HepG2 (cell line): ENCODE measurements around the gene ARHGAP21. TPM values are rescaled to one million over a fixed set of nuclear protein-coding genes. Genes with fewer than 3 reads are reported as not detected.
A peak's percentile ranks its signal among the peaks of the same experiment; 100 is the strongest.

Experiments used
- ADNP ChIP-seq: sonication (generic); formaldehyde crosslinking; IDR thresholded peaks from 2 replicates; pipeline ENCODE4 v1.4.0; 2020; ENCODE audit warnings: missing genetic modification reagents
- AHR ChIP-seq: IDR thresholded peaks from 2 replicates; pipeline ENCODE4 v1.6.1; 2018; ENCODE audit warnings: missing genetic modification reagents, missing compliant biosample characterization
- ATF4 ChIP-seq, 2 experiments: fragments of 450-650 bp in 1 of 2; sonication (generic) in 1 of 2; formaldehyde crosslinking; IDR thresholded peaks; 2 replicates each; pipeline versions ENCODE4 v1.5.0 to v1.8.0; 2020 to 2022; ENCODE audit warnings: mild to moderate bottlenecking in 1 of 2, missing genetic modification reagents in 1 of 2
- DNMT1 ChIP-seq: sonication (generic); formaldehyde crosslinking; IDR thresholded peaks from 2 replicates; pipeline ENCODE4 v1.5.1; 2020; ENCODE audit warnings: mild to moderate bottlenecking, missing genetic modification reagents
- FUBP1 ChIP-seq: sonication (generic); formaldehyde crosslinking; IDR thresholded peaks from 2 replicates; pipeline ENCODE4 v1.5.1; 2020; ENCODE audit warnings: missing genetic modification reagents, mild to moderate bottlenecking, borderline replicate concordance
- MATR3 ChIP-seq: sonication (generic); formaldehyde crosslinking; IDR thresholded peaks from 2 replicates; pipeline ENCODE4 v1.4.0; 2020; ENCODE audit warnings: missing genetic modification reagents
- MNT ChIP-seq: fragments of 450-650 bp; IDR thresholded peaks from 2 replicates; pipeline ENCODE4 v1.6.1; 2016
- RARG ChIP-seq: sonication (generic); formaldehyde crosslinking; IDR thresholded peaks from 2 replicates; pipeline ENCODE4 v1.4.0; 2020; ENCODE audit warnings: low read depth, mild to moderate bottlenecking, missing genetic modification reagents
- SIX1 ChIP-seq: sonication (generic); formaldehyde crosslinking; IDR thresholded peaks from 2 replicates; pipeline ENCODE4 v1.4.0; 2020; ENCODE audit warnings: missing genetic modification reagents, borderline replicate concordance
- SYNCRIP ChIP-seq: fragments of 200-400 bp; formaldehyde crosslinking; IDR thresholded peaks from 2 replicates; pipeline ENCODE4 v1.6.1; 2018; ENCODE audit warnings: mild to moderate bottlenecking, low read depth, low read length; ENCODE audit not compliant: insufficient read depth
- TAF1 ChIP-seq: sonication (generic); formaldehyde crosslinking; IDR thresholded peaks from 2 replicates; pipeline ENCODE4 v1.4.0; 2020; ENCODE audit warnings: missing genetic modification reagents
- TFDP2 ChIP-seq: sonication (generic); formaldehyde crosslinking; IDR thresholded peaks from 2 replicates; pipeline ENCODE4 v1.4.0; 2020; ENCODE audit warnings: missing genetic modification reagents
- WIZ ChIP-seq: sonication (generic); formaldehyde crosslinking; IDR thresholded peaks from 2 replicates; pipeline ENCODE4 v1.5.1; 2020; ENCODE audit warnings: mild to moderate bottlenecking, missing genetic modification reagents
- YEATS4 ChIP-seq: sonication (generic); formaldehyde crosslinking; IDR thresholded peaks from 2 replicates; pipeline ENCODE4 v1.4.0; 2020; ENCODE audit warnings: missing genetic modification reagents, borderline replicate concordance
- ZMYM2 ChIP-seq: sonication (generic); formaldehyde crosslinking; IDR thresholded peaks from 2 replicates; pipeline ENCODE4 v1.8.0; 2022; ENCODE audit warnings: mild to moderate bottlenecking, missing genetic modification reagents
- ZNF687 ChIP-seq: sonication (generic); formaldehyde crosslinking; IDR thresholded peaks from 2 replicates; pipeline ENCODE4 v1.5.1; 2020; ENCODE audit warnings: mild to moderate bottlenecking, missing genetic modification reagents, moderate library complexity
- ZNF788 ChIP-seq: sonication (generic); formaldehyde crosslinking; IDR thresholded peaks from 2 replicates; pipeline ENCODE4 v1.5.0; 2020; ENCODE audit warnings: mild to moderate bottlenecking, missing genetic modification reagents, borderline replicate concordance
- ZNF891 ChIP-seq: sonication (generic); formaldehyde crosslinking; IDR thresholded peaks from 2 replicates; pipeline ENCODE4 v1.5.0; 2020; ENCODE audit warnings: mild to moderate bottlenecking, missing genetic modification reagents
- ZSCAN20 ChIP-seq: sonication (generic); formaldehyde crosslinking; IDR thresholded peaks from 2 replicates; pipeline ENCODE4 v1.4.0; 2020; ENCODE audit warnings: missing genetic modification reagents, mild to moderate bottlenecking, borderline replicate concordance
- polyA plus RNA-seq, 8 experiments: library from polyadenylated mRNA; depleted of rRNA in 3 of 8; stranded (reverse) in 7 of 8; unstranded in 1 of 8; fragments of >200 nt; fragmentation: Illumina TruSeq in 4 of 8; extraction: Trizol in 4 of 8; gene quantifications; 2 replicates each; pipeline versions ENCODE4 v1.2.1 to v1.2.3, GENCODE V29; 2011 to 2016; ENCODE audit warnings: low read depth in 4 of 8, missing spikeins in 1 of 8, mixed read lengths in 1 of 8; ENCODE audit not compliant: insufficient read depth in 1 of 8
- total RNA-seq, 5 experiments: library from RNA; depleted of rRNA; stranded (reverse); fragments of >200 nt; fragmentation: Illumina TruSeq; extraction: Trizol; gene quantifications; 2 replicates each; pipeline ENCODE4 v1.2.3, GENCODE V29; 2016; ENCODE audit warnings: low read depth in 1 of 5

ARHGAP21 gene
- total and polyA plus RNA-seq, 2 of the 13 experiments (the other 11 are each of a cell fraction or from before 2014, with no cell fraction given): 23.9 to 26.6 TPM

- TF ChIP-seq ZNF687 (CRISPR knock-in tag): peak; percentile 64
- TF ChIP-seq DNMT1 (CRISPR knock-in tag): no peak
- TF ChIP-seq ZNF891 (CRISPR knock-in tag): no peak
- no peak for TF ChIP-seq FUBP1
- TF ChIP-seq ADNP (CRISPR knock-in tag): no peak
- peak; percentile 57; the same call in 1 of the 2 replicates for TF ChIP-seq YEATS4 (CRISPR knock-in tag)
- TF ChIP-seq ZMYM2 (CRISPR knock-in tag): no peak
- TF ChIP-seq WIZ (CRISPR knock-in tag): no peak
- no peak for TF ChIP-seq AHR (CRISPR knock-in tag)
- peak; percentile 64; the same call in 1 of the 2 replicates for TF ChIP-seq ZSCAN20 (CRISPR knock-in tag)
- TF ChIP-seq RARG (CRISPR knock-in tag): no peak
- TF ChIP-seq ZNF788 (CRISPR knock-in tag): 0 out of 2 replicates have a peak, but pooled peaks have one; percentile 16
- no peak for TF ChIP-seq MNT
- TF ChIP-seq SYNCRIP: no peak
- no peak for TF ChIP-seq ATF4 (CRISPR knock-in tag; IDR thresholded peaks at IDR 0.05)
- no peak for TF ChIP-seq MATR3 (CRISPR knock-in tag)
- peak; percentile 84 for TF ChIP-seq TAF1
- no peak for TF ChIP-seq SIX1 (CRISPR knock-in tag)
- TF ChIP-seq TFDP2 (CRISPR knock-in tag): peak; percentile 56; the same call in 1 of the 2 replicates
These were observed 918 bp upstream of the ARHGAP21 start (continued) for GRCh38 chr10:24724381-24725228.
